Endothelial cell of umbilical vein (primary cell): Measurements from ENCODE around the gene LMX1A. TPM values are rescaled to one million over a fixed set of nuclear protein-coding genes. Genes with fewer than 3 reads are reported as not detected.

Experiments
- BruUV-seq: library from RNA; stranded (reverse); fragments of 400-500 nt; replicated peaks from 2 replicates; lab custom pipeline; 2021; lab: Mats Ljungman, UMichigan
- CTCF ChIA-PET: fragments of 300-600, 350-600 bp; sonication (Branson Sonifier 250); formaldehyde crosslinking; loops from one replicate; lab custom pipeline; 2021; ENCODE audit warnings: antibody characterized with exemption, inconsistent platforms; lab: Charles Lee
- POLR2A ChIA-PET: fragments of 300-600, 350-600 bp; sonication (Branson Sonifier 250); formaldehyde crosslinking; loops from one replicate; lab custom pipeline; 2021; ENCODE audit warnings: antibody characterized with exemption, inconsistent platforms; lab: Charles Lee
- DNase-seq: peaks from one replicate; pipeline ENCODE4 v3.0.0-alpha.2; 2011; ENCODE audit warnings: low read depth, low spot score
- FAIRE-seq: peaks from 2 replicates; lab custom pipeline; 2011; peaks lifted over from hg19 to GRCh38; lab: Jason Lieb, UNC
- H2AFZ ChIP-seq: 2 replicates; pipeline ENCODE4 v1.6.0; 2012; ENCODE audit warnings: low read depth, low read length, control low read depth, inconsistent platforms
- H3K27ac ChIP-seq: 2 replicates; pipeline ENCODE4 v1.5.1; 2011; ENCODE audit warnings: low read depth, mild to moderate bottlenecking, control low read depth, low read length, moderate library complexity; ENCODE audit not compliant: insufficient read depth
- H3K27me3 ChIP-seq, 2 experiments: 2 replicates each; pipeline versions ENCODE4 v1.6.0 to v1.6.1; 2011; ENCODE audit warnings: low read length in 2 of 2, mixed read lengths in 1 of 2; ENCODE audit not compliant: control insufficient read depth in 2 of 2, insufficient read depth in 2 of 2
- H3K36me3 ChIP-seq, 2 experiments: 2 replicates in 1 of 2; 3 replicates in 1 of 2; pipeline ENCODE4 v1.5.1; 2011; ENCODE audit warnings: low read length in 2 of 2, mild to moderate bottlenecking in 1 of 2, moderate library complexity in 1 of 2; ENCODE audit not compliant: control insufficient read depth in 2 of 2, insufficient read depth in 2 of 2; ENCODE audit errors: extremely low read depth in 1 of 2
- H3K4me1 ChIP-seq: 3 replicates; pipeline ENCODE4 v1.5.1; 2011; ENCODE audit warnings: mild to moderate bottlenecking, low read length; ENCODE audit not compliant: control insufficient read depth, insufficient read depth; ENCODE audit errors: extremely low read depth
- H3K4me2 ChIP-seq: 2 replicates; pipeline ENCODE4 v1.6.1; 2011; ENCODE audit warnings: low read length, control low read depth, mixed read lengths; ENCODE audit not compliant: insufficient read depth
- H3K4me3 ChIP-seq, 3 experiments: fragments of 200-600 bp in 1 of 3; sonication (generic), shearing (Covaris generic) in 1 of 3; replicated peaks in 1 of 3; 2 replicates each; pipeline ENCODE4 v1.5.1; 2011 to 2016; ENCODE audit warnings: control low read depth in 3 of 3, low read length in 3 of 3, mild to moderate bottlenecking in 2 of 3, inconsistent platforms in 1 of 3, low read depth in 1 of 3, moderate library complexity in 1 of 3; ENCODE audit not compliant: insufficient read depth in 1 of 3
- H3K79me2 ChIP-seq: 2 replicates; pipeline ENCODE4 v1.6.0; 2012; ENCODE audit warnings: low read length, inconsistent platforms; ENCODE audit not compliant: control insufficient read depth, insufficient read depth
- H3K9ac ChIP-seq: replicated peaks from 2 replicates; pipeline ENCODE3; 2011; ENCODE audit warnings: low read length, control low read depth; ENCODE audit not compliant: insufficient read depth; ENCODE audit errors: extremely low read depth
- H3K9me1 ChIP-seq: replicated peaks from 3 replicates; pipeline ENCODE4 v1.6.0; 2011; ENCODE audit warnings: mild to moderate bottlenecking, low read length; ENCODE audit not compliant: control insufficient read depth, insufficient read depth; ENCODE audit errors: extremely low read depth
- H3K9me3 ChIP-seq: replicated peaks from 2 replicates; pipeline ENCODE4 v1.5.1; 2012; ENCODE audit warnings: low read length, inconsistent platforms; ENCODE audit not compliant: control insufficient read depth, insufficient read depth
- H4K20me1 ChIP-seq: replicated peaks from 2 replicates; pipeline ENCODE3; 2011; ENCODE audit warnings: mild to moderate bottlenecking, low read length; ENCODE audit not compliant: control insufficient read depth, insufficient read depth; ENCODE audit errors: extremely low read depth
- EZH2 ChIP-seq: IDR thresholded peaks from 2 replicates; pipeline ENCODE4 v1.6.1; 2012; ENCODE audit warnings: borderline replicate concordance, low read depth, mild to moderate bottlenecking, moderate library complexity, low read length, inconsistent platforms; ENCODE audit not compliant: severe bottlenecking
- JUN ChIP-seq: IDR thresholded peaks from 2 replicates; pipeline ENCODE4 v1.6.1; 2011; ENCODE audit warnings: borderline replicate concordance, low read depth; ENCODE audit not compliant: insufficient read length, insufficient read depth
- MAX ChIP-seq: IDR thresholded peaks from 2 replicates; pipeline ENCODE4 v1.6.1; 2011; ENCODE audit not compliant: insufficient read depth, insufficient read length
- MYC ChIP-seq: IDR thresholded peaks from one replicate; pipeline ENCODE4 v1.6.1; 2011; ENCODE audit warnings: mild to moderate bottlenecking, low read depth, low read length
- POLR2A ChIP-seq: IDR thresholded peaks from 2 replicates; pipeline ENCODE4 v1.6.1; 2012; ENCODE audit warnings: low read depth, mild to moderate bottlenecking, control low read depth, low read length
- dilution Hi-C: fragments of 300-500 bp; cut with MboI; formaldehyde crosslinking; loops from one replicate; pipeline ENCODE4 v1.15.0; 2019; ENCODE audit warnings: low sequenced_read_pairs; ENCODE audit not compliant: extremely low pct_ligation_motif_present
- intact Hi-C: fragments of 100-400 bp; cut with micrococcal nuclease; formaldehyde crosslinking; loops from one replicate; pipeline ENCODE4 v1.10.0; 2022
- polyA plus RNA-seq, 4 experiments: library from polyadenylated mRNA; depleted of rRNA in 3 of 4; stranded (reverse) in 3 of 4; unstranded in 1 of 4; fragments of >200 nt; gene quantifications; 2 replicates each; pipeline versions ENCODE4 v1.2.1 to v1.2.3, GENCODE V29; 2011 to 2012; ENCODE audit warnings: missing spikeins in 1 of 4
- total RNA-seq: library from RNA; stranded (reverse); gene quantifications from 2 replicates; pipeline ENCODE4 v1.2.3, GENCODE V29; 2021
- TF ChIP-seq, protein P1 (sequence below), 2 donors: IDR thresholded peaks; 1 replicate in 1 of 2; 2 replicates in 1 of 2; pipeline ENCODE4 v1.5.1; 2011; ENCODE audit warnings: low read length in 2 of 2, mild to moderate bottlenecking in 2 of 2, moderate library complexity in 2 of 2, control low read depth in 1 of 2, inconsistent platforms in 1 of 2, low read depth in 1 of 2; ENCODE audit not compliant: insufficient read depth in 1 of 2; ENCODE audit errors: extremely low read depth in 1 of 2

The LMX1A gene
- total and polyA plus RNA-seq, 2 donors (not counting 3 experiments of a cell fraction or from before 2014, with no cell fraction given): not detected

- Histone ChIP-seq H3K4me1 (no peaks in the 10 kb centered on the region), H3K9me1 (no peaks in the 10 kb centered on the region), H3K36me3 (no peaks in the 10 kb centered on the region), H3K9ac (no peak overlapping the region), H2AFZ (no peak overlapping the region), H3K4me2 (no peak overlapping the region), H3K27ac (no peak overlapping the region), H3K79me2 (no peaks in the 10 kb centered on the region), H3K9me3 (no peaks in the 10 kb centered on the region), H4K20me1 (no peaks in the 10 kb centered on the region), H3K27me3 (no peaks in the 10 kb centered on the region), H3K4me3 (no peak overlapping the region)
- intact Hi-C loops: no loop called here
- dilution Hi-C loops: no loop called here
- ChIA-PET CTCF (no interaction called here), POLR2A (no interaction called here)
- TF ChIP-seq, protein P1, sequence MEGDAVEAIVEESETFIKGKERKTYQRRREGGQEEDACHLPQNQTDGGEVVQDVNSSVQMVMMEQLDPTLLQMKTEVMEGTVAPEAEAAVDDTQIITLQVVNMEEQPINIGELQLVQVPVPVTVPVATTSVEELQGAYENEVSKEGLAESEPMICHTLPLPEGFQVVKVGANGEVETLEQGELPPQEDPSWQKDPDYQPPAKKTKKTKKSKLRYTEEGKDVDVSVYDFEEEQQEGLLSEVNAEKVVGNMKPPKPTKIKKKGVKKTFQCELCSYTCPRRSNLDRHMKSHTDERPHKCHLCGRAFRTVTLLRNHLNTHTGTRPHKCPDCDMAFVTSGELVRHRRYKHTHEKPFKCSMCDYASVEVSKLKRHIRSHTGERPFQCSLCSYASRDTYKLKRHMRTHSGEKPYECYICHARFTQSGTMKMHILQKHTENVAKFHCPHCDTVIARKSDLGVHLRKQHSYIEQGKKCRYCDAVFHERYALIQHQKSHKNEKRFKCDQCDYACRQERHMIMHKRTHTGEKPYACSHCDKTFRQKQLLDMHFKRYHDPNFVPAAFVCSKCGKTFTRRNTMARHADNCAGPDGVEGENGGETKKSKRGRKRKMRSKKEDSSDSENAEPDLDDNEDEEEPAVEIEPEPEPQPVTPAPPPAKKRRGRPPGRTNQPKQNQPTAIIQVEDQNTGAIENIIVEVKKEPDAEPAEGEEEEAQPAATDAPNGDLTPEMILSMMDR (IDR thresholded peaks at IDR 0.05; ENCODE audit: extremely low read depth in 1 of 2, insufficient read depth in 1 of 2, low read depth in 1 of 2, low read length in 2 of 2): no peak
- TF ChIP-seq JUN (no peak), EZH2 (no peak), MYC (no peak), MAX (no peak), POLR2A (no peak)
- DNase-seq (no peak), FAIRE-seq (no peak)
- no TSS peak for BruUV-seq
Measured at GRCh38 chr1:165316153-165316772, 40.3 kb downstream of the LMX1A start.
